Measurements from ENCODE around the gene TSPAN9. TPM values are rescaled to one million over a fixed set of nuclear protein-coding genes. Genes with fewer than 3 reads are reported as not detected.

TSPAN9 gene
- total RNA-seq, 4 donors from 2014 or later: 15.7 to 32.6 (median 26.2) TPM

DNA sequence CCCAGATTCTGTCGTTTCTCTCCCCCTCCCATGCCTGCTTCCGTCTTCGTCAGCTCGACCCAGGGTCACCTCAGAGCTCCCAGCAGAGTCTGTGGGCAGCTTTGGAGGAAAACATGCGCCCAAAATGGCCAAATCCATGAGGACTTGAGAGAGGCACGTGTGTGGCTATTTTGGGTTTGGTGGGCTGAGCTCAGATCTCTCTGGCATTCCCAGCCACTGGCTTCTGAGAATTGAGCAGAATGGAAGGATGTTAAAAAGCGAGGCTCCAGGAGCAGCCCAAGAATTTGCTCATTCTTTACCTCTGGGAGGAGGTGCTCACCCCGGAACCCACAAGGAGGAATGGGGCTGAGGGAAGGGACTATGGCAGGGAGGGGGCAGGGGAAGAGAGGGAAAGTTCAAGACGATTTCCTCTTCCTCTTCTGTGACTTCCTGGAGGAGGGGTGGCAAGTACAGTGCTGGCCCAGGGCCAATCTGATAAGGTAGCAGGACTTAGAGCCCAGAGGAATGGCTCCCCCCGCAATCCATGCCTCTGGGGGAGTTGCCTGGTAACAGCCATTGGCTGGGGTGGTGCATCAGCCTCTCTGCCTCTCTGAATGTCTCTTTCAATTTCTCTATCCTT is 20.1 kb downstream of the TSPAN9 start:
- peak overlapping the region; percentile 52 to 87 (median 69) for H3K27ac ChIP-seq
- H3K4me3 ChIP-seq: peak overlapping the region in 2 of 4 donors; percentile 2 to 5
- H3K27me3 ChIP-seq: no peaks in the 10 kb centered on the region
- peak in 1 of 2 donors; percentile 26 for DNase-seq (ENCODE audit: low spot score in 2 of 2)
- TF ChIP-seq, protein P1, sequence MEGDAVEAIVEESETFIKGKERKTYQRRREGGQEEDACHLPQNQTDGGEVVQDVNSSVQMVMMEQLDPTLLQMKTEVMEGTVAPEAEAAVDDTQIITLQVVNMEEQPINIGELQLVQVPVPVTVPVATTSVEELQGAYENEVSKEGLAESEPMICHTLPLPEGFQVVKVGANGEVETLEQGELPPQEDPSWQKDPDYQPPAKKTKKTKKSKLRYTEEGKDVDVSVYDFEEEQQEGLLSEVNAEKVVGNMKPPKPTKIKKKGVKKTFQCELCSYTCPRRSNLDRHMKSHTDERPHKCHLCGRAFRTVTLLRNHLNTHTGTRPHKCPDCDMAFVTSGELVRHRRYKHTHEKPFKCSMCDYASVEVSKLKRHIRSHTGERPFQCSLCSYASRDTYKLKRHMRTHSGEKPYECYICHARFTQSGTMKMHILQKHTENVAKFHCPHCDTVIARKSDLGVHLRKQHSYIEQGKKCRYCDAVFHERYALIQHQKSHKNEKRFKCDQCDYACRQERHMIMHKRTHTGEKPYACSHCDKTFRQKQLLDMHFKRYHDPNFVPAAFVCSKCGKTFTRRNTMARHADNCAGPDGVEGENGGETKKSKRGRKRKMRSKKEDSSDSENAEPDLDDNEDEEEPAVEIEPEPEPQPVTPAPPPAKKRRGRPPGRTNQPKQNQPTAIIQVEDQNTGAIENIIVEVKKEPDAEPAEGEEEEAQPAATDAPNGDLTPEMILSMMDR (IDR thresholded peaks at IDR 0.05): no peak
- TF ChIP-seq EP300 (IDR thresholded peaks at IDR 0.05): peak in 1 of 2 donors; percentile 35
- peaks cover 0 to 36% (median 14%) of the 10 kb centered on the region in 4 donors for H3K4me1 ChIP-seq
- no peaks in the 10 kb centered on the region for H3K36me3 ChIP-seq
- H3K9me3 ChIP-seq: peaks cover 0 to 14% (median 0%) of the 10 kb centered on the region in 4 donors
- 19% methylated on average over 10 of the region's 10 CpGs for WGBS, 2 donors

DNA sequence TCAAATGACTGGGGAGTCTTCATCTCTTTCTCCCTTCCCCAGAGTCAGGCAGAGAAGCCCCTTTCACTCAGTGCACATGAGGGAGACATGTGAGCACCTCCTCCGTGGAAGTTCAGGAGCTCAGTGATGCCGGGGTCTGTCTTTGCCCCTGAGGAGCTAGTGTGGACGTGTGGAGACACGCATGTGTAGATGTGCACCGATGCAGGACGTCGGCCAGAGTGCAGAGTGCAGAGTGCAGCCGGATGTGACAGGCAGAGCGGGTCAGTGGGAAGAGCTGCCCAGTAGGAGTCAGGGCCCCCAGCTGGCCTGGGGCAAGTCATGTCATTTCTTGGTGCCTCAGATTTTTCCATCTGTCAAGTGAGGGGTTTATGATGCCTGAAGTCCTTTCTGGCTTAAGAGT is 20.7 kb downstream of the TSPAN9 start:
- no peaks in the 10 kb centered on the region for H3K27me3 ChIP-seq
- H3K4me3 ChIP-seq: peak overlapping the region in 1 of 4 donors; percentile 2
- WGBS, 2 donors: 60 to 74% methylated on average over 9 of the region's 9 CpGs
- DNase-seq (ENCODE audit: low spot score in 2 of 2): no peak
- peaks cover 0 to 14% (median 0%) of the 10 kb centered on the region in 4 donors for H3K9me3 ChIP-seq
- peaks cover 0 to 35% (median 13%) of the 10 kb centered on the region in 4 donors for H3K4me1 ChIP-seq
- TF ChIP-seq, protein P1 (IDR thresholded peaks at IDR 0.05): no peak
- TF ChIP-seq EP300 (IDR thresholded peaks at IDR 0.05): no peak
- no peak for TF ChIP-seq POLR2A (IDR thresholded peaks at IDR 0.05)
- no peaks in the 10 kb centered on the region for H3K36me3 ChIP-seq
- H3K27ac ChIP-seq: peak overlapping the region in 3 of 4 donors; percentile 52 to 87 (median 82)

DNA sequence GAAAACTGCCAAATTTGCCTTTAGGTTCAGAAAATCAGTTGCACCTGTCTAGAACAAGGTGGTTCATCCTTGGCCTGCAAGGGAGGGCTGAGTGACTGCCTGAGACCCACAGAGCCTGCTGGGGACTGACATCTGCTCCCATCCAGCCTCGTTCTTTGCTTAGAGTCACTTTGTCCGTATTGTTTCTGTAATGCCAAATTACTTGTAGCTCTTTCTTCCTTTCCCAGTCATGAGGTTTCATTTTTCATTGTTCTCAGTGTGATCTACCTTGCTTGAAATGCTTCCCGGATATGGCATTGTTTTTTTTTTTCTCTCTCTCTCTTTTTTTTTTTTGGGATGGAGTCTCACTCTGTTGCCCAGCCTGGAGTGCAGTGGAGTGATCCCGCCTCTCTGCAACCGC is 21.3 kb downstream of the TSPAN9 start:
- Histone ChIP-seq H3K27me3 (no peaks in the 10 kb centered on the region), H3K4me1 (peaks cover 0 to 38% (median 14%) of the 10 kb centered on the region in 4 donors), H3K4me3 (no peak overlapping the region), H3K27ac (peak overlapping the region in 2 of 4 donors; percentile 82 to 87), H3K9me3 (peaks cover 0 to 14% (median 0%) of the 10 kb centered on the region in 4 donors), H3K36me3 (no peaks in the 10 kb centered on the region)
- 77 to 90% methylated on average over 5 of the region's 5 CpGs for WGBS, 2 donors
- DNase-seq (ENCODE audit: low spot score in 2 of 2): no peak
- TF ChIP-seq POLR2A (IDR thresholded peaks at IDR 0.05): no peak
- TF ChIP-seq, protein P1 (IDR thresholded peaks at IDR 0.05): no peak
- no peak for TF ChIP-seq EP300 (IDR thresholded peaks at IDR 0.05)

DNA sequence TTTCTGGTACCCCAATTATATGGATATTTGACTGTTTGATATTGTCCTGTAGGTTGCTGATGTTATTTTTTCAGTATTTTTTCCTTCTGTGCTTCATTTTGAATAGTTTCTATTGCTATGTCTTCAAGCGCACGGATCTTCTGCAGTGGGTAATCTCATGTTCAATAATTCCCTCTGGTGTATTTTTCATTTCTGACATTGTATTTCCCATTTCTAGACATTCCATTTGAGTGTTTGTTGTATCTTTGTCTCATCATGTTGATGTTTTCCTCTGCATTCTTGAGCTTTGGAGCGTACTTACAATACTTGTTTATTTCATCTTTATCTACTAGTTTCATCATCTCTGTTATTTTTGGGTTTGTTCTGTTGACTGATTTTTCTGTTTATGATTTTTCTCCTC is 22.0 kb downstream of the TSPAN9 start:
- Histone ChIP-seq H3K27ac (no peak overlapping the region), H3K27me3 (no peaks in the 10 kb centered on the region), H3K4me3 (no peak overlapping the region), H3K4me1 (peaks cover 0 to 43% (median 15%) of the 10 kb centered on the region in 4 donors), H3K9me3 (peaks cover 0 to 14% (median 0%) of the 10 kb centered on the region in 4 donors), H3K36me3 (no peaks in the 10 kb centered on the region)
- WGBS, 2 donors: 84 to 94% methylated on average over 3 of the region's 3 CpGs
- TF ChIP-seq POLR2A (IDR thresholded peaks at IDR 0.05) (no peak), EP300 (IDR thresholded peaks at IDR 0.05) (no peak)
- TF ChIP-seq, protein P1 (IDR thresholded peaks at IDR 0.05): no peak
- no peak for DNase-seq (ENCODE audit: low spot score in 2 of 2)

DNA sequence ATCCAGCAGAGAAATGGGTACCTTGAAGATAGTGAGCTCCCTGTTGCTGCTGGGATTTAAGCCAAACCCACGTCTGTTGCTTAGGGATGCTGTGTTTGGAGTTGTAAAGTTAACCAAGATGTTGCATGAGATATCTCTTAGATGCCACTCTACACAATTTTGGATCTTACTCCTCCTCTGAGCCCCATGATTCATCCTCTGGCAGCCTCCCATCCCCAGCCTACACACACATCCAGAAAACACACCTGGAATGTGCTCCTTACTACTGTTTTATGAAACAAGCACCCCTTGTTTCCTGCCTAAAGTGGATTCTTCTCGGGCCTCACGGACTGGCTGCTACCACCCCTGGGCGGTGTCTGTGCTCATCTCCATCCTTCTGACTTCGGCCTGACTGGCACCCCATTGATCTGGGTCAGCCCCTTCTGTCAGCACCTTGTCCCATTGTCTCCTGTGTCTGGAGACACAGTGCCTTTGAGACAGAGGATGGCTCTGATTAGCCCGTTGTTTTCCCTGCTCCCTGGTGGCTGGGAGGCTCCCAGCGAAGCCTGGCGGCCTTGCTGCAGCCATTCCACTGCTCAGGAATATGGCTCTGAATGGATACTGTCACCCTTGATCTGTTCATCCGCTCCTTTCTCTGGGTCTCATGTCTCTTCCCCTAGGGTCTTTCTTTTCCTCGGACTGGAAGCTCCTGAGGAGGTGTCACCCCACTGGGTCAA is 24.3 kb downstream of the TSPAN9 start:
- 80 to 82% methylated on average over 10 of the region's 10 CpGs for WGBS, 2 donors
- no peak for DNase-seq (ENCODE audit: low spot score in 2 of 2)

More for the DNA sequence above, 24.3 kb downstream of the TSPAN9 start:
- TF ChIP-seq POLR2A (IDR thresholded peaks at IDR 0.05) (no peak), EP300 (IDR thresholded peaks at IDR 0.05) (no peak)
- TF ChIP-seq, protein P1 (IDR thresholded peaks at IDR 0.05): no peak
- H3K27me3 ChIP-seq: no peaks in the 10 kb centered on the region
- no peaks in the 10 kb centered on the region for H3K36me3 ChIP-seq
- peak overlapping the region in 1 of 4 donors; percentile 29 for H3K27ac ChIP-seq
- H3K4me3 ChIP-seq: no peak overlapping the region
- peaks cover 0 to 66% (median 25%) of the 10 kb centered on the region in 4 donors for H3K4me1 ChIP-seq
- H3K9me3 ChIP-seq: peaks cover 0 to 14% (median 0%) of the 10 kb centered on the region in 4 donors

All from tibial nerve (tissue), 4 donors.